Measurements from ENCODE around the gene RAB10.
"Not testable (repeated sequence)": the region's sequence is repeated elsewhere in the genome, so short reads cannot be mapped to it uniquely, and the experiment has no call there.

The RAB10 gene

DNA sequence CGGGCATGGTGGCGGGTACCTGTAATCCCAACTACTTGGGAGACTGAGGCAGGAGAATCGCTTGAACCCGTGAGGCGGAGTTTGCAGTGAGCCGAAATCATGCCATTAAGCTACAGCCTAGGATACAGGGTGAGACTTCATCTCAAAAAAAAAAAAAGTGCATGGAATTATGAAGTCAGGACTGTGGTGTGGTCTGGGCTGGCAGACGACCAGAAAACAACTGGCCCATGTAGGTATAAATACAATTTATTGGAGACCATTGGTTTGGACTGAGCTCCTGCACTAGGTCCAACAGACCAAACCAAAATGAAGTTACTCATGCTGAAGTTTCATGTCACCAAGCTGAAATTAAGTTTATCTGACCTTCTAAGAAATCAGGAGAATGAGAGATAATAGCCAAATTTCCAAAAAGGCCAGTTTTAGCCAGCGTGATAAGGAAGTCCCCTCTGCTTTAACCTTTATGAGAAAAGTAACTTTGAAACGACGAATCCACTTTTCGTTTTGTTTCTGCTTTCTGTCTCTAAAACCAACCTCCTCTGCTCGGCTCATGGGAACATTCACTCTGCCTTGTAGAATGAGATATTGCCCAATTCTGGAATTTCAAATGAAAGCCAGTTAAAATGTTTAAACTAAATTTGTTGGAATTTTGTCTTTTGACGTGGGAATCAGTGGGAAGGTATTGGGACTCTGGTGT lies 17.7 kb upstream of the RAB10 start:
- no peak for DNase-seq (ENCODE audit: low read depth, low spot score)

DNA sequence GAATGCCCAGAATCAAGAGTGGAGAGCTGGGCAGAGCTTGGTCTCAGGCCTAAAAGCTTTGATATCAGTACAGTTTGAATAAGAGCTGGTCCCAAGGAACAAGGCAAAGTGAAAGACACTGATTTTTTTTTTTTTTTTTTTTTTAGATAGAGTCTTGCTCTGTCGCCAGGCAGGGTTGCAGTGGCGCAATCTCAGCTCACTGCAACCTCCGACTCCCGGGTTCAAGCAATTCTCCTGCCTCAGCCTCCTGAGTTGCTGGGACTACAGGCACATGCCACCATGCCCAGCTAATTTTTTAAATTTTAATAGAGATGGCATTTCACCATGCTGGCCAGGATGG lies 17.2 kb upstream of the RAB10 start:
- not testable (repeated sequence) for DNase-seq (ENCODE audit: low read depth, low spot score)

DNA sequence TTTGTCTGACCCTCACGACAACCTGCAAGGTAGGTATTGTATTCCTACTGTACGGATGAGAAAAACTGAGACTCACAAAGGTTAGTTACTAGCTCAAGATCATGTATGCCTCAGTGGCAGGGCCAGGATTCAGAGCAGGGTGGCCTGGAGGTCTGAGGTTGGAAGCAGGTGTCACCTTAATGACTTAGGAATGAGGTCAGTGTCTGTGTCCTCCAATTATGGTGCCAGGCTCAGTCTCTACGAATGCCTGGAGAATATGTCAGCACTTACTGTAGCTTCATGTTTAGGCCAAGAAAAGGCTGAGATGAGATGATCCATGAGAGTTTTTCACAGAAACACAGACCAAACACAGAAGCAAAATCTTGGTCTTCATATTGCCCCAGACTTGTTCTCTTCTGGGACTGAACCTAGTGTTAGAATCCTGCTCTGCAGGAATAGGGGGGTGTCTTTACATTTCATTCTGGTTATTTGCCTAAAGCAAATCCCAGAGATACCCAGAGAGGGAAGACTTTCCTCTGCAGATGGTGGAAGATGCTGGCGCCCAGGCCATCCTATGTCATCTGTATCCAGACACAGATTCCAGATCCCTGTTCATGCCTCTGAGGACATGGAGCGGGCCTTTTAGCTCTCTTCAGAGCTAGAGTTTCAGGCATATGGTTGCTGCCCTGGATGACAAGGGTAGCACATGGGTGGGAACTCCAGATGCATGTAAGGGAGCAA lies 16.3 kb upstream of the RAB10 start:
- DNase-seq (ENCODE audit: low read depth, low spot score), result no peak

DNA sequence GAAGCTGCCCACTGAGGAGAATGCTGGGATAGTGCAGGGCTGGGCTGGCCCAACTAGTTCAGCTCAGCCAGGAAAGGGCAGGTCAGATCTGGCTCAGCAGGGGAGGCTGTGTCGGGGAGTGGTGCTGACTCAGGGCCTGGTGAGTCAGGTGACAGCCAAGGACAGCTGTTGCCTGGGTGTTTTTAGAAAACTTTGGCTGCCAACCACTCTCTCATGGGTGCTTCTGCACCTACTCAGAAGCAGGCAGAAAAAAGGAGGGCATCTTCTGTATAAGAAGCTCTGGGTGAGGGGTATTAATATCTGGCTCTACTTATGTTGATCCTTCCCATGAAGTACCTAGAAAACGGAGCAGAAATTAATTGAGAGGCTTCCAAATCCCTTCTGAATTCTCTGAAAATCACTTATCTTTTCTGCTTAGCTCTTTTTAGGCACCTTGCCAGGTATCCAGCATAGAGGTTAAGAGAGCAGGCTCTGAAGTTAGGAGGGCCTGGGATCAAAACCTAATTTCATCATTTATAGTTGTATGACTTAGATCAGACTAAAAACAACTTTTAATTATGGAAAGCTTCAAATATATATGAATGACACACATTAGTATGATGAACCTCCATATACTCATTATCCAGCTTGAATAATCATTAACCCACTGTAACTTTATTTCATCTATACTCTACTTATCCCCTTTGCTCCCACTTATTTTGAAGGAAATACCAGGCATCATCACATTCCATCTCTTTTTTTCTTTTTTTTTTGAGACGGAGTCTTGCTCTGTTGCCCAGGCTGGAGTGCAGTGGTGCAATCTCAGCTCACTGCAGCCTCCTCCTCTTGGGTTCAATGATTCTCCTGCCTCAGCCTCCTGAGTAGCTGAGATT lies 15.5 kb upstream of the RAB10 start:
- peak; percentile 62 for DNase-seq (ENCODE audit: low read depth, low spot score)

DNA sequence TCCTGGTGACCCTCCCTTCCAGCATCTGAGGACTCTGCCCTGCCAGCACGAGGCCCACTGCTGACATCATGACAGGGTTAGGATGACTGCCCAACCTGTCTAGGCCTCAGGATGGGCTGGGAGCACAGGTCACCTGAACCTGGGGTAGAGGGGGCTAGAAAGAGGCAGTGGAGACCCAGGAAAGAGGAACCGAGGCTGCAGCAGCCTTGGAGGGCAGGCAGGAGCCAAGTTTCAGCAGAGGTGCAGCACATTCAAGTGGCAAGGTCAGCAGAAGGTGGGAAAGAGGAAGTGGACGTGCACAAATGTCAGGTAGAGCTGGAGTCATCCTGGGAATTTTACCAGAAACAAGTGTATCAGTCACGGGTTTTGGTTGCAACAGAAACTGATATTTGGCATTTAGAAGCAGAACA lies 13.6 kb upstream of the RAB10 start:
- DNase-seq (ENCODE audit: low read depth, low spot score), result no peak

DNA sequence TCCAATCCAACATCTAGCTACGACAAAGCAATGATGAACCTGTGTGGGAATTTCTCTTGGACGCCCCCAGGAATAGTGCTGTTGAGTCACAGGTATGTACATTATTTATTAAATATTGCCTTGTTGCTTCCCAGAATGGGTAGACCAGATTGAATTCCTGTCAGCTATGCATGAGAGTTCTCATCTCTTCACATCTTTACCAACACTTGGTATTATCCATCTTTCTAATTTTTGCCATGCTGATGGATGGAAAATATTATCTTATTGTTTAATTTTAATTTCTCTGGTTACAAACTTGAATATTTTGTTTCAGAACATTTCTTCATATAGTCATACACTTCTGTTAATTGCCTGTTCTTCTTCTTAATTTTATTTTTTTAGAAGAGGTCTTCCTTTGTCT lies 9.6 kb upstream of the RAB10 start:
- DNase-seq (ENCODE audit: low read depth, low spot score), result no peak

DNA sequence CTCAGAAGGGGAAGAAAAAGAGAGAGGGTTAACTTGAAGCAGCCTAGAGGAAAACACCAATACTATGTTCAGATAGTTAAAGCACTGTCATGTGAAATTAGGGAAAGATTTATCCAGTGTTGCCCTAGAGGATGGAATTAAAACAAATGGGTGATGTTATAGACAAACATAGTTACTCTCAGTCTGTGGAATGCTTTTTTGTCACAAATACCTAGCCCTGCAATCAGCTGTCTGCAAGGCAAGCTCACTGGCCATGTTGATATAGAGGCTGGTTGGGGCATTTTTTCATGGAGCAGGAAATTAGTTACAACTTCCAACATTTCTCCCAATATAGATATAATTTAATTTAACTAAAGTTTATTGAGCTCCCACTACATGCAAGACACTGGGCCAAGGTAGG lies 8.4 kb upstream of the RAB10 start:
- DNase-seq (ENCODE audit: low read depth, low spot score), result no peak

DNA sequence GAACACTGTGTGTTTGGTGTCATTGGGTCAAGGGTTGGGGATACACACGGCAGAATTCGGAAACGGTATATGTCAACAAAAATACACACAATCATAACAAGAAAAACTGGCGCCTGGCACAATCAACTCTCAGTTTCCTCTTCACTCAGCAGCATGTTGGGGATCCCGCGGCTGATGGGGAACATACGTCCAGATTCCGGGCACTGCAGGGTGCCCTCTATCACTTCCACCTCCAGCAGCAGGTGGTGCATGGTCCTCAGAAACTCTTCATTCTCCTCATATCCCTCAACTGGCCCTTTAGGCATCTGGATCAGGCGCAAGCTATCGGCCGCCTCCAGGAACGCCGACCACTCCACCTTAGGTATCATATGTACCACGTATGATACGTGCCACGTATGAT lies 5.8 kb upstream of the RAB10 start:
- not testable (repeated sequence) for DNase-seq (ENCODE audit: low read depth, low spot score)

DNA sequence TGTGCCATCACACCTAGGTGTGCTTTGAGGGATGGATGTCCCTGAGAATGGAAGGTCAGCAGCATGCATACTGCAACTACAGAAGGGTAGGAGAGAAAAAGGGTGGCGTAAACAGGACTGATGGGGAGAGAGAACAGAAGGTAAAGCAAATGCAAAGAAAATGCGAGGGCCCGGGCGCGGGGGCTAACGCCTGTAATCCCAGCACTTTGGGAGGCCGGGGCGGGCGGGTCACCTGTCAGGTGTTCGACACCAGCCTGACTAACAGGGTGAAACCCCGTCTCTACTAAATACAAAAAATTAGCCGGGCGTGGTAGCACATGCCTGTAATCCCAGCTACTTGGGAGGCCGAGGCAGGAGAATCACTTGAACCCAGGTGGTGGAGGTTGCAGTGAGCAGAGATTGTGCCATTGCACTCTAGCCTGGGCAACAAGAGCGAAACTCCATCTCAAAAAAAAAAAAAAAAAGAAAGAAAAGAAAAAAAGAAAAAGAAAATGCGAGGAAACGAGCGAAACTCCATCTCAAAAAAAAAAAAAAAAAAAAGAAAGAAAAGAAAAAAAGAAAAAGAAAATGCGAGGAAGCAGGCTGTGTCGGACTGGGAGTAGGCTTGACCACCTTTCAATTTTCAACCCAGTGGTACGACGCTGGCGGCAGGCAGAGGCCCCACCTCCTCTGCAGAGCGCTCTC lies 1.2 kb upstream of the RAB10 start:
- DNase-seq (ENCODE audit: low read depth, low spot score), result not testable (repeated sequence)

DNA sequence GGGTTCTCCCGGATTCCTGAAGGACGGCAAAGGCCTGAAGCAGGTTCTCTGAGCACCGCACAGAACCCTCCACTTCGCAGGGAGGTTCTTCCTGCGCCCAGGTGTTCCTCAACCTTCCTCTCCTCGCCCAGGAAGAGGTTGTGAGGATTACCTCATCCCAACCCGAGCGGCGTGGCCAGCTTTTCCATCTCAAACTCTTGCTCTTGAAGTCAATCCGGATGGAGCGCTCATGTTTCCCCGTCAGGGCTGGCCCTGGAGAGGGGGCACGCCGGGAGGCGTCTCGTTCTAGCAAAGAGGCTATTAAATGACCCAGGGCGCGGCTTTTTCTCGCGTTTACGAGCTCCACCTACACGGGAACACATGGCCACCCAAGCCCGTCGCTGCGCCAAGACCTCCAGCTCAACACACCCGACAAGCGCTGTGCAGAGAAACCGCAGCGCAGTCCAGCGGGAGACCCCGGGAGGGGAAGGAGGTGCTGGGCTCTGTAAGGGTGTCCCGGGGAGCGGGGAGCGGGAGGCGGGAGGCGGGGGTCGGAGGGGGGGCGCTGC lies 540 bp upstream of the RAB10 start:
- peak; percentile 69 for DNase-seq (ENCODE audit: low read depth, low spot score)

DNA sequence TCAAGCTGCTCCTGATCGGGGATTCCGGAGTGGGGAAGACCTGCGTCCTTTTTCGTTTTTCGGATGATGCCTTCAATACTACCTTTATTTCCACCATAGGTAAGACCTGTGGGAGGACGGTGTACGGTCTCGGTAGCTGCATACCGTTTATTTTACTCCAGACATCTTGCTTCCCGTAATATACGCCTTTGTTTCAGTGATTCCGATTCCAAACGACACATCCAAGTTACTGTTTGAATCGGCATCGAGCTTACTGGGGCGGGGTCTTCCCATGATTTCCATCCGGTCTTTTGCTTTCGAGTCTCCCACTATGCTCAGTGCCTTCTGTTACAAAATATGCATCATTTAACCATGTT lies 731 bp downstream of the RAB10 start:
- no peak for DNase-seq (ENCODE audit: low read depth, low spot score)

DNA sequence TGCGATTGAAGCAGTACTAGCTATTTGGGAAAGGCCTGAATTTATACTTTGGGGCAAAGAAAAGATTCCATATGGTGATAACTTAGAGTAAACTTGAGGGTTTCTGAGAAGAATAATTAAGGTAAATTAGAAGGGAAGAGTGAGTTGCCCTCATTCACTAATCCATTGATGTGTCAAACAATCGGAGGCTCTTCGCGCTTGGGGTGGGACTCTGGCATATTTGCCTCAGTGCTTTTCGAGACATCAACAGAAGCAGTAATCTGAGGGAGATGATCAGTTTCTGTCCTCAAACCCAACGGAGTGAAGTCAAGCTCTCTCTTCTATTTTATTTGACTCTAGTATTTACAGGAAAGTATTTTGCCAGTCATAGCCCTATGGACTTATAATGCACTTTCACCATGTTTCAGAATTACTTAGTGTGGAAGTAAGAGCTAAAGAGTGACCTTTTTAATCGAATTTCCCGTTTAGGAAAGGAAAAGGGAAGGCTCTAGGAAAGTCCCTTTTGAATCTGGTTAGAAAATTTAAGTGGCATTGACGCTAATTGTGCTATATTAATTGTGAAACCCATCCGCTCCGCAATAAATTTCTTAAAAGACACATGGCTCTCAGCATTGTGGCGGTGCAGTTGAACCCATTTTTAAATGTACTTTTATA lies 1.3 kb downstream of the RAB10 start:
- DNase-seq (ENCODE audit: low read depth, low spot score), result no peak

DNA sequence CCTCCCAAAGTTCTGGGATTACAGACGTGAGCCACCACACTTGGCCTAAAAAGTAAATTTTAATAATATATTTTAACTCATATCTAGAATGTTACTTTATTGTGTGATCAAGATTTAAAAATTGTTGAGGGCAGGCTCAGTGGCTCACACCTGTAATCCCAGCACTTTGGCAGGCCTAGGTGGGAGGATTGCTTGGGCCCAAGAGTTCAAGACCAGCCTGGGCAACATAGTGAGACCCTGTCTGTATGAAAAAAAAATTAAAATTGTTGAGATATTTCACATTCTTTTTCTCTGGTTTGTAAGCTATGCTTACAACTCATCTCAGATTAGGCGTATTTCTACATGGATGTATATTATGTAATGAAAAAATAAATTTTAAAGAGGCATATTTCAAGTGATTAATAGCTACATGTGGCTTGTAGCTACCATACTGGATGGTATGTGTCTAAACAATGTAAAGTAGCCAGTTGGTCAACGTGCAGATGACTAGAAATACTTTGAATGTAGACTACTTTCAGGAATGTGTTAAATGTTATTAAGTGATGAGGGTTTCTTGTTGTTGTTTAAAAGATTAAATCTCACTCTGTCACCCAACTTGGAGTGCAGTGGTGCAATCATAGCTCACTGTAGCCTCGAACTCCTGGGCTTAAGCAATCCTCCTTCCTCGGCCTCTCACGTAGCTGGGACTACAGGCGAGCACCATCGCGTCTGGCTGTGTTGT lies 5.9 kb downstream of the RAB10 start:
- no peak for DNase-seq (ENCODE audit: low read depth, low spot score)

DNA sequence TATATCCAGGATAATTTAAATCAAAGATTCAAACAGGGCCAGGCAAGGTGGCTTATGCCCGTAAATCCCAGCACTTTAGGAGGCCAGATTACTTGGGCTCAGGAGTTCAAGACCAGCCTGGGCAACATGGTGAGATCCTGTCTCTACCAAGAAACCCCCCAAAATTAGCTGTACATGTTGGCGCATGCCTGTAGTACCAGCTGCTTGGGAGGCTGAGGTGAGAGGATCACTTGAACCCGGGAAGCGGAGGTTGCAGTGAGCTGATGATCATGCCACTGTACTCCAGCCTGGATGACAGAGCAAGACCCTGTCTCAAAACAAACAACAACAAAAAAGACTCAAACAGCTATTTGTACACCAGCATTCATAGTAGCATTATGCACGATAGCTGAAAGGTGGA lies 9.2 kb downstream of the RAB10 start:
- DNase-seq (ENCODE audit: low read depth, low spot score), result no peak

DNA sequence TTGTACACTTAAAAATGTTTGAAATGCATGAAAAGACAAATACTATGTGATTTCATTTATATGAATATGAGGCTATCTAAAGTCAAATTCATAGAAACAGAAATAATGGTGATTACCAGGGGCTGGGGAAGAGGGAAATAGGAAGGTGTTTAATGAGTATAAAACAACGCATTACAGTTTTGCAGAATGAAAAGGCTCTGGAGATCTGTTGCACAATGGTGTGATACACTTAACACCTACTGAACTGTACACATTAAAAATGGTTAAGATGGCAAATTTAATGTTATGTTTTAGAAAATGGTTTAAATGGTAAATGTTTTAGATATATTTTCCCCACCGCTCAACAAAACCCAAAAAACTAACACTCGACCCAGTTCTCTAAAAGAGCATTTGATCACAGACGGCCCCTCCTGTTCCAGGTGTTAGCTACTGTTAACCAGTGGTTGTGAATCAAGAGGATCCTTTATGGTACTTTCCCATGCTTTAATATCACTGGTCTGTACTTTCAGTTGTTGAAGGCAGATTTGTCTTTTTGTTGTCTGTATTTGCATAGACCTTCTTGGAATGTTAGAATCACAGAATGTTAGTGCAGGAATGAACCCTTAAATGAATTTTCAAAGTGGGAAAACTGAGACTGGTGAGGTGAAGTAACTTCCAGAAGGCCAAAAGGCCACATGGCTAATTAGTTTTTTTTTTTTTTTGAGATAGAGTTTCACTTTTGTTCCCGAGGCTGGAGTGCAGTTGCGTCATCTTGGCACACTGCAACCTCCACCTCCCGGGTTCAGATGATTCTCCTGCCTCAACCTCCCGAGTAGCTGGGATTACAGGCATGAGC lies 10.2 kb downstream of the RAB10 start:
- no peak for DNase-seq (ENCODE audit: low read depth, low spot score)

DNA sequence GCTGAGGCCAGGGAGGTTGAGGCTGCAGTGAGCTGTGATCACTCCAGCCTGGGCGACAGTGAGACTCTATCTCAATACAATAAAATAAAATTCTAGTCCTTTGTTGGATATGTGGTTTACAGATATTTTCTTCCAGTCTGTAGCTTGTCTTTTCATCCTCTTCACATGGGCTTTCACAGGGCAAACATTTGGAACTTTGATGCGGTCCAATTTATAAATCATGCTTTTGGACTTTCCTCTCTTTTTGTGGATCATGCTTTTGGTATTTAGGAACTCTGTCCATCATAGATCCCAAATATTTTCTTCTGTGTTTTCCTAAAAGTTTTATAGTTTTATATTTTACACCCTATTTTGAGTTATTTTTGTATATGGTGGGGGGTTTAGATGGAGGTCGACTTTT lies 14.9 kb downstream of the RAB10 start:
- DNase-seq (ENCODE audit: low read depth, low spot score), result no peak

DNA sequence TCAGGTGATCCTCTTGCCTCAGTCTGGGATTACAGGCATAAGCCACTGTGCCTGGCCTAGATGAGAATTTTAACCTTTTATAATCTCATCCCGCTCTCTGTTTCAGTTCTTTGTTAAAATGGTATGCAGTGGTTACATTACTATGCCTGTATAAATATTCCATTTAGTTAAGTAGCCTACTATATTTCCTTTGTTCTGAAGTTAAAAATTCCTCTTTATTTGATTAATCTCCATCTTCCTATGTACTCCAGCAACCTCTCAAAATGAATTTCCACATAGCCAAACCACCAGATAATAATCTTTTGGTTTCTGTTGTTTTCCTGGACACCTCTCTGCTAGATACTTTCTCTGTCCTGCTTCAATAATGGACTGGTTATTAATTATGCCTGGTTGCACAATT lies 15.8 kb downstream of the RAB10 start:
- DNase-seq (ENCODE audit: low read depth, low spot score), result no peak

DNA sequence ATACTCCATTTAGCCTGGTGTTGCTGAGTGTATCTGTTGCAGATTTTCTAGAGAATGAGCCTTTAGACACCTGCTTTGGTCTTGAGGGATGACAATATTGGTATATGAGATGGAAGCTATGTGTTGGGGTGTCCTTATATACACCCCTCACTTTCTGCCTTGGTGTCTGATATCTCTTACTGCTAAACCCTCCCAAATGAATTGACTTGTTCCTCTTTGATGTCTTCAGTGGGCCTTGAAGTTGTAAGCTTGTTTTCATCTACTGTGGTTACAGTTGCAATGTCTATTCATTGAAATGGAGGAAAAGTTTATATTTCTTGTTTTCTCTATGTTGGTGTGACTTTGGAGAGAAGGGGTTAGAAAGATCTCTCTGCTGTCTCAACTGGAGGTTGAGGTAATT lies 18.9 kb downstream of the RAB10 start:
- no peak for DNase-seq (ENCODE audit: low read depth, low spot score)

DNA sequence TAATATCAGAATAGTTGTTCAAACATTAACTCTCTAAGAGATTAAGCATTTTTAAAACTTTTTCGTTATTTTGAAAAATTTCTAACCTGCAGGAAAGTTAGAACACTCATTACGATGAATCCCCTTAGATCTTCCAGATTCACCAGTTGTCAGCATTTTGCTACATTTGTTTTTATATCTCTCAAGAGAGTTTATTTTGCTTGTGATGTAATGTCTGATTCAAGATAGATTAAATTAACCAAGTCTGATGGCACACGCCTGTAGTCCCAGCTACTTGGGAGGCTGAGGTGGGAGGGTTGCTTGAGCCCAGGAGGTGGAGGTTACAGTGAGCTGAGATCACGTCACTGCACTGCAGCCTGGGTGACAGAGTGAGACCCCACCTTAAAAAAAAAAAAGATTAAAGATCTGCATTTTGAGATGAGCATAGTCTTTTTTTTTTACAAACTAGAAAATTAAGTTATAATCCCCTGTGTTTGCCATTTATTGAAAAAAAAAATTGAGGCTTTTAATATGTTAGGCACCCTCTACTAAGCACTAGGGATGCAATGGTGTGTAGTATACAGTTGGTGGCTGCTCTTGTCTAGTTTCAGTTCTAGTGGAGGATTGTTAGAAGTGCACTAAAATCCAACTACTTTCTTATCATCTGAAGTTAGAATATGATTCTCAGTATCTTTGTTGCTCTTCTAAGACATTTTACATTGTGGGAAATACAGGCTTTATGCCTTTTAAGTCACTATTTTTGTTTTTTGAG lies 20.9 kb downstream of the RAB10 start:
- DNase-seq (ENCODE audit: low read depth, low spot score), result no peak

Data from smooth muscle cell of the brain vasculature (primary cell).